Heart right ventricle (tissue), 16 donors: ENCODE data around the gene CHST14. TPM values are rescaled to one million over a fixed set of nuclear protein-coding genes. Genes with fewer than 3 reads are reported as not detected.

Experiments used
- ATAC-seq, 8 donors: fragments of 200-7000 bp; cut with Tn5 transposase; one replicate each; pipeline ENCODE4 v1.9.1; 2020; ENCODE audit warnings: mild to moderate bottlenecking in 8 of 8, moderate library complexity in 8 of 8, moderate number of reproducible peaks in 1 of 8
- DNase-seq, 2 donors: peaks; one replicate each; pipeline ENCODE4 v3.0.0-alpha.2; 2020
- H3K27ac ChIP-seq, 10 donors: fragments of 200-600 bp; sonication (generic) in 2 of 10; one replicate each; pipeline versions ENCODE4 v1.5.0 to v1.8.0; 2020 to 2022; ENCODE audit warnings: mild to moderate bottlenecking in 3 of 10
- H3K27me3 ChIP-seq, 7 donors: fragments of 200-600 bp; one replicate each; pipeline ENCODE4 v1.8.0; 2021 to 2022; ENCODE audit warnings: mild to moderate bottlenecking in 2 of 7
- H3K36me3 ChIP-seq, 9 donors: fragments of 200-600 bp; sonication (generic) in 1 of 9; one replicate each; pipeline versions ENCODE4 v1.5.0 to v1.8.0; 2020 to 2022; ENCODE audit warnings: mild to moderate bottlenecking in 2 of 9
- H3K4me1 ChIP-seq, 9 donors: fragments of 200-600 bp; sonication (generic) in 1 of 9; one replicate each; pipeline versions ENCODE4 v1.5.0 to v1.8.0; 2020 to 2022; ENCODE audit warnings: mild to moderate bottlenecking in 4 of 9
- H3K4me3 ChIP-seq, 10 donors: fragments of 200-600 bp; sonication (generic) in 2 of 10; one replicate each; pipeline versions ENCODE4 v1.5.0 to v1.8.0; 2020 to 2022; ENCODE audit warnings: mild to moderate bottlenecking in 7 of 10, moderate library complexity in 2 of 10
- H3K9me3 ChIP-seq, 11 donors: fragments of 200-600 bp in 10 of 11; sonication (generic) in 2 of 11; one replicate each; pipeline versions ENCODE4 v1.5.0 to v1.8.0; 2013 to 2022; ENCODE audit warnings: mild to moderate bottlenecking in 2 of 11, control low read depth in 1 of 11, moderate library complexity in 1 of 11
- WGBS, 2 donors: extraction: QIAGEN DNeasy Blood & Tissue Kit; methylation state at CpG; one replicate each; pipeline ENCODE4 v1.1.7; 2013; ENCODE audit warnings: inconsistent platforms in 1 of 2; 5-methylcytosine and 5-hydroxymethylcytosine counted together
- intact Hi-C, 10 donors: fragments of 100-400 bp; cut with DNase I; formaldehyde crosslinking; loops; one replicate each; pipeline versions ENCODE4 v1.11.1 to v1.14.2; 2022
- polyA plus RNA-seq, 2 donors: library from polyadenylated mRNA; stranded (reverse); fragments of 200-250 nt; gene quantifications; one replicate each; pipeline ENCODE4 v1.2.3, GENCODE V29; 2013
- total RNA-seq, 10 donors: library from RNA; stranded (reverse); fragmentation: NEBNext Ultra II Directional in 3 of 10; extraction: Animal tissue kit (Norgen Biotek cat#: 25700) in 3 of 10; gene quantifications; one replicate each; pipeline versions ENCODE4 v1.2.1 to v1.2.4, GENCODE V29; 2021 to 2023
- TF ChIP-seq, protein P1 (sequence below), 9 donors: fragments of 200-600 bp; sonication (generic) in 2 of 9; IDR thresholded peaks; one replicate each; pipeline versions ENCODE4 v1.5.0 to v1.8.0; 2021 to 2022; ENCODE audit warnings: antibody characterized with exemption in 9 of 9, mild to moderate bottlenecking in 5 of 9, moderate library complexity in 1 of 9
- donor health status: Arrhythmogenic right ventricular cardiomyopathy.
- donor health status: ischemic (EF 13 %, LVEDD 7.1; RV severe dilation, severe dysfunction).
- donor health status: healthy with polysubstance abuse.
- donor health status: DM: no; HTN: yes; CAD: no.
- donor health status: DM: no; HTN: no; CAD: no.
- donor health status: ischemic (EF 25% LVEDD 6.9; RV normal size, moderate dysfunction).
- donor health status: ischemic (EF 25% LVEDD 5.7; RV mildly dilated, moderate dysfunction).
- donor health status: healthy.
- donor health status: DM: yes; HTN: yes; CAD: no.
- donor health status: Ischemic cardiomyopathy.
- donor health status: ischemic (EF 35%, LVEDD 5.7; RV mildly dilated, moderate dysfunction).
- donor health status: nonischemic (EF 11% LVEDD 7.7; RV severe dilation, severe dysfunction).
- donor health status: DM: yes; HTN: yes; CAD: no.
- donor health status: PGD.
- donor health status: ischemic (EF 29% LVEDD 5.4; RV normal size, mild dysfunction).
- donor health status: nonischemic (EF 23%, LVEDD 6.1; RV moderate dilation, normal function).

Gene CHST14
- total and polyA plus RNA-seq, 12 donors: 5.3 to 11.5 (median 8.9) TPM

DNA sequence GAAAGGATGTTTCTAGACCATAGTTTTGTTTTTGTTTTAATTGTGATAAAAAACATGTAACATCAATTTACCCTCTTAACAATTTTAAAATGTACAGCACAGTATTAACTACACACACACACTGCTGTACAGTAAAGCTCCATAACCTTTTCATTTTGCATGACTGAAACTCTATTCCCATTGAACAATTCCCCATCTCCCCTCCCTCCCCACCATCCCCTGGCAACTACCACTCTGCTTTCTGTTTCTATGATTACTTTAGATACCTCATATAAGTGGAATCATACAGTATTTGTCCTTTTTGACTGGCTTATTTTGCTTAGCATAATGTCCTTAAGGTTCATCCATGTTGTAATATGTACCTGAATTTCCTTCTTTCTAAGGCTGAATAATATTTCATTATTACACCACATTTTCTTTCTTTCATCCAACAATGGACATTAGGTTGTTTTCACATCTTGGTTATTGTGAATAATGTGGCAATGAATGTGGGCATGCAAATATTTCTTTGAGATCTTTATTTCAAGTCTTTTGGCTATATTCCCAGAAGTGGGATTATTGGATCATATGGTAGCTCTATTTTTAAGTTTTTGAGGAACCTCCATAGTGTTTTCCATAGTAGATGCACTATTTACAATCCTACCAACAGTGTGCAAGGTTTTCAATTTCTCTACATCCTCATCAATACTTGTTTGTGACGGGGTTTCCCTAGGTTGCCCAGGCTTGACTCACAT is 10.7 kb downstream of the CHST14 start:
- DNase-seq: no peak
- intact Hi-C loops: no loop called here

DNA sequence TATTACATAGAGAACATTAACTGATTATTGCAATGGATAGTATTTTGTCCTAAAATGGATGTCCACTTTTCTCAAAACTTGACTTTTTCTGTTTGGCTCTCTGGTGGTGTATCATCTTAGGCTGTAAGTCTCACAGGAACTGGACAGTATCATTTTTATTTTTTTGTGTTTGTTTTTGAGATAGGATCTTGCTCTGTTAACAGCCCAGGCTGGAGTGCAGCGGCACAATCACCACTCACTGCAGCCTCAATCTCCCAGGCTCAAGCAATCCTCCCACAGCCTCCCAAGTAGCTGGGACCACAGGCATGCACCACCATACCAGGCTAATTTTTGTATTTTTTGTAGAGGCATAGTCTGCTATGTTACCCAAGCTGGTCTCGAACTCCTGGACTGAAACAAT is 13.1 kb downstream of the CHST14 start:
- DNase-seq (no peak), ATAC-seq (no peak)
- peaks cover 0 to 3% (median 0%) of the 10 kb centered on the region in 7 donors for H3K27me3 ChIP-seq
- WGBS, 2 donors: 82 to 84% methylated on average over 2 of the region's 2 CpGs
- no peaks in the 10 kb centered on the region for H3K36me3 ChIP-seq
- H3K9me3 ChIP-seq: no peaks in the 10 kb centered on the region
- no peak overlapping the region for H3K4me3 ChIP-seq
- TF ChIP-seq, protein P1, sequence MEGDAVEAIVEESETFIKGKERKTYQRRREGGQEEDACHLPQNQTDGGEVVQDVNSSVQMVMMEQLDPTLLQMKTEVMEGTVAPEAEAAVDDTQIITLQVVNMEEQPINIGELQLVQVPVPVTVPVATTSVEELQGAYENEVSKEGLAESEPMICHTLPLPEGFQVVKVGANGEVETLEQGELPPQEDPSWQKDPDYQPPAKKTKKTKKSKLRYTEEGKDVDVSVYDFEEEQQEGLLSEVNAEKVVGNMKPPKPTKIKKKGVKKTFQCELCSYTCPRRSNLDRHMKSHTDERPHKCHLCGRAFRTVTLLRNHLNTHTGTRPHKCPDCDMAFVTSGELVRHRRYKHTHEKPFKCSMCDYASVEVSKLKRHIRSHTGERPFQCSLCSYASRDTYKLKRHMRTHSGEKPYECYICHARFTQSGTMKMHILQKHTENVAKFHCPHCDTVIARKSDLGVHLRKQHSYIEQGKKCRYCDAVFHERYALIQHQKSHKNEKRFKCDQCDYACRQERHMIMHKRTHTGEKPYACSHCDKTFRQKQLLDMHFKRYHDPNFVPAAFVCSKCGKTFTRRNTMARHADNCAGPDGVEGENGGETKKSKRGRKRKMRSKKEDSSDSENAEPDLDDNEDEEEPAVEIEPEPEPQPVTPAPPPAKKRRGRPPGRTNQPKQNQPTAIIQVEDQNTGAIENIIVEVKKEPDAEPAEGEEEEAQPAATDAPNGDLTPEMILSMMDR (IDR thresholded peaks at IDR 0.05): no peak
- no peak overlapping the region for H3K27ac ChIP-seq
- intact Hi-C loops: no loop called here
- no peaks in the 10 kb centered on the region for H3K4me1 ChIP-seq

More for the DNA sequence above, 10.7 kb downstream of the CHST14 start:
- TF ChIP-seq, protein P1 (IDR thresholded peaks at IDR 0.05): no peak
- ATAC-seq: no peak
- H3K4me1 ChIP-seq: no peaks in the 10 kb centered on the region
- no peak overlapping the region for H3K4me3 ChIP-seq
- H3K9me3 ChIP-seq: no peaks in the 10 kb centered on the region
- H3K36me3 ChIP-seq: no peaks in the 10 kb centered on the region
- WGBS, 2 donors: 85 to 95% methylated on average over 1 of the region's 1 CpG
- no peak overlapping the region for H3K27ac ChIP-seq
- peaks cover 0 to 3% (median 0%) of the 10 kb centered on the region in 7 donors for H3K27me3 ChIP-seq

GRCh38 chr15:40486066-40486770 is 15.4 kb downstream of the CHST14 start:
- no peak overlapping the region for H3K4me3 ChIP-seq
- intact Hi-C loops: no loop called here
- ATAC-seq (no peak), DNase-seq (no peak)
- peaks cover 0 to 3% (median 0%) of the 10 kb centered on the region in 7 donors for H3K27me3 ChIP-seq
- H3K36me3 ChIP-seq: no peaks in the 10 kb centered on the region
- WGBS, 2 donors: 79 to 88% methylated on average over 36 of the region's 36 CpGs
- no peaks in the 10 kb centered on the region for H3K9me3 ChIP-seq
- TF ChIP-seq, protein P1 (IDR thresholded peaks at IDR 0.05): no peak
- no peaks in the 10 kb centered on the region for H3K4me1 ChIP-seq
- H3K27ac ChIP-seq: no peak overlapping the region

GRCh38 chr15:40487816-40488682 is 17.3 kb downstream of the CHST14 start:
- intact Hi-C loops: no loop called here
- H3K36me3 ChIP-seq: no peaks in the 10 kb centered on the region
- no peak overlapping the region for H3K4me3 ChIP-seq
- H3K4me1 ChIP-seq: no peaks in the 10 kb centered on the region
- H3K9me3 ChIP-seq: no peaks in the 10 kb centered on the region
- peaks cover 0 to 3% (median 0%) of the 10 kb centered on the region in 7 donors for H3K27me3 ChIP-seq
- ATAC-seq (no peak), DNase-seq (no peak)
- TF ChIP-seq, protein P1 (IDR thresholded peaks at IDR 0.05): no peak
- H3K27ac ChIP-seq: no peak overlapping the region
- 88 to 92% methylated on average over 35 of the region's 35 CpGs for WGBS, 2 donors
